Endothelial cell of hepatic sinusoid (primary cell): ENCODE results near the gene ME3.

ENCODE experiments used
- in situ Hi-C: cut with HindIII; loops from 2 replicates; pipeline ENCODE4 v1.10.0; 2017; ENCODE audit warnings: low sequenced_read_pairs

ME3 gene

DNA sequence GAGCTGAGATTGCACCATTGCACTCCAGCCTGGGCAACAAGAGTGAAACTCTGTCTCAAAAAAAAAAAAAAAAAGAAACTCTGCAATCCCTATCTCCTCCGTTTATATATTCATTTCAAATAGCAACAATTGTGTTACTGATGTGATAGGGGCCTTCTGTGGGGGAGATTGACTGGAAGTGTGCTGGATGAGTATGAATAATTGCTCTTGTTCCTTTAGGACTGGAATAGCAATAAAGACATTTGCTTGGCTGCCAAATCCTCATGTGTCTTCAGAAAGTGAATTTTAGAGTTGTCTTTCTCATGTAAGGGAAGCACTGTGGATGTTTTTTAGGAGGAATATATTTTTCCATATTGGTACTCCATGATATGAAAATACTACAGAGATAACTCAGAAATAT is 21.1 kb upstream of the ME3 start:
- in situ Hi-C loops = no loop called here

DNA sequence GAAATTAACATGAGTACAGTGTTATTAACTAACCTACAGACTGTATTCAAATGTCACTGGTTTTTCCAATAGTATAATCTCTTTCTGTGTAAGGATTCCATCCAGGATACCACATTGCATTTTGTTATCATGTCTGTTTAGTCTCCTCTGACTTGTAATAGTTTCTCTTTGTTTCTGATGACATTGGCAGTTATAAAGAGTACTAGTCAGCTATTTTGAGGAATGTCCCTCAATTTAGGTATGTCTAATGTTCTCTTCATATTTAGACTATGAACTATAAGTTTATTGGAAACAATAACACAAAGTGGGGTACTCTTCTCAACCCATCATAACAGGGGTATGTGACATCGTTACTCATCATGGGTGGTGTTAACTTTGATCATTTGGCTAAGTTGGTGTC is 20.3 kb upstream of the ME3 start:
- in situ Hi-C loops = no loop called here

GRCh38 chr11:86692317-86692716 is 19.9 kb upstream of the ME3 start:
- in situ Hi-C loops = no loop called here

DNA sequence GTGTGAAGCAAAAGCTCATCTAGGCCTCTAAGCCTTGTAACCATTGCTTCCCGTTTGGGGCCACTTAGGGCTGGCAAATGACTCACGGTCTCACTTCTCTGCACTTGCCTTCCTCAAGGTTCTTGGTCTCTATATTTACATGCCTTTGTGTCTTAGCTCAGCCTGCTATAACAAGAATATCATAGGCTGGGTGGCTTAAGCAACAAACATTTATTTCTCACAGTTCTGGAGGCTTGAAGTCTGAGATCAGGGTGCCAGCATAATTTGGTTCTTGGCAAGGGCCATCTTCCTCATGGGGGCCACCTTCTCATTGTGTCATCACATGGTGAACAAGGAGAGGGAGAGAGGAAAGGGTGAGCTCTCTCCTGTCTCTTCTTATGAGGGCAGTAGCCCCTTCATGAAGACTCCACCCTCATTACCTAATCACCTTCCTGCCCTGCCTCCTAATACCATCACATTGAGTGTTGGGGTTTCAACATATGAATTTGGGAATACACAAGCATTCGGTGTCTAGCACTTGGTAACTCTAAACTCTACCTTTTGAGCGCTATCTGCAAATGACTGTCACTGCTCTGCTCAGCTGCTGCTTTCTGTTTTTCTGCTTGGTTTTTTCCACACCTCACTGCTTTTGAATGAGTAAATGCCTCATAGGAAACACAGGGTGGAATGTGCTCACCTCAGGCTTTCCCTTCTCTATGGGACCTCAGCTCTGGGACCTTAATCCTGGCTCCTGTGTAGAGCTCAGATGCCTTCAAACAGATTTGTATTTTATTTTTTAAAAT is 16.2 kb upstream of the ME3 start:
- in situ Hi-C loops = no loop called here

DNA sequence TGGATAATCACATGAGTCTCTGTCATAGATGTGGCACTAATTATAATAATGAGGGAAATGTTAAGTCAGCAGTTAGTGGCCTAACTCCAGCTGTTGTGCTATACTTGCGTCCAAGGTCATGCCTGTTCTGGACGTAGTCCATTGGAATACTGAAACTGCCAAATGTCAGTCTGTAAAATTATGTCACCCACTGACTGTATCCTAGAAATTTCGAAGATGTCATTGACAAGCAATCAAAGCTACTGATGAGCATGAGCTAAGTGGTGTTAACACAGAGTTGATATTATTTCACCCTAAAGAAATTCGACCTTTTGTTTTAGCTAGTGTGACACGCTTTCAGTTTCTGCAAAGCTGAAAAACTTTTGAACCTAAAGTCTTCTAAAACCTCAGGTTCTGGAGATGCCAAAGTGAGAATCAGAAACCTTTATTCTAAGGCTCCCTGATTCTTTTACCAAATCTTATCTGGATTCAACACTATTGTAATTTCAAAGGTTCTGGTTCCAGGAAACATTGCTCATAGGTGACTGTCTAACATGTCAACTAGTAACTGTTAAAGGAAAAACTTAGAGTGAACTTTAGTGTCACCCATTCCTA is 14.9 kb upstream of the ME3 start:
- in situ Hi-C loops = no loop called here

DNA sequence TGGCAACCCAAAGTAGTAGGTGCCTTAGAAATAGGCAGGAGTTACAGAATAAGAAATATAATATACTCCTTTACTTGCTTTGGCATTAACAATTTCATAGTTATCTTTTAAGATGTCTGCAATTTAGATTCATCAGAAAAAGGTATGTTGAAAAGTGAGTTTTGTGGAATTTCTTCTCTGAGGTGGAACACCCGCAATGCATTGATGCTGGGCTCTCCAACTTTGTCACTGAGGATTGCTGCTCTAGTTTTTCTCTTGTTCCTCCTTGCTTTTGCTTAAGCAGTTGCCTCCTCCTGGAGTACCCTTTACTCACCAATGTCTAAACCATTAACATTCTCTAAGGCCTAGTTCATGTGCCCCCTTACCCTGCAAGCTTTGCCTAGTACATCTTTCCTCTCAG is 14.1 kb upstream of the ME3 start:
- in situ Hi-C loops = no loop called here

DNA sequence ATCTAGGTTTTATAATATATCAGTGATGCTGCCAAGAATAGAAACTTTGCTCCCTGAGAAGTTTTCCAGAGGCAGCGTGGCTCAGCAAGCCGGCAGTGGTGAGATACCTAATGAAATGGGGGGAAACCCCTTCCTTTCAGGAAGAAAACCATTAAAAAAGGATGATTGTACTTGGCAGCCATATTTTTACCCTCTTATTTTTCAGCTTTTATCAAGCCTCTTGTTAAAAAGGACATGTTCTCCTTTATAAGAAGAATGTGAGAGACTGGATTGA is 9.0 kb upstream of the ME3 start:
- in situ Hi-C loops = no loop called here

DNA sequence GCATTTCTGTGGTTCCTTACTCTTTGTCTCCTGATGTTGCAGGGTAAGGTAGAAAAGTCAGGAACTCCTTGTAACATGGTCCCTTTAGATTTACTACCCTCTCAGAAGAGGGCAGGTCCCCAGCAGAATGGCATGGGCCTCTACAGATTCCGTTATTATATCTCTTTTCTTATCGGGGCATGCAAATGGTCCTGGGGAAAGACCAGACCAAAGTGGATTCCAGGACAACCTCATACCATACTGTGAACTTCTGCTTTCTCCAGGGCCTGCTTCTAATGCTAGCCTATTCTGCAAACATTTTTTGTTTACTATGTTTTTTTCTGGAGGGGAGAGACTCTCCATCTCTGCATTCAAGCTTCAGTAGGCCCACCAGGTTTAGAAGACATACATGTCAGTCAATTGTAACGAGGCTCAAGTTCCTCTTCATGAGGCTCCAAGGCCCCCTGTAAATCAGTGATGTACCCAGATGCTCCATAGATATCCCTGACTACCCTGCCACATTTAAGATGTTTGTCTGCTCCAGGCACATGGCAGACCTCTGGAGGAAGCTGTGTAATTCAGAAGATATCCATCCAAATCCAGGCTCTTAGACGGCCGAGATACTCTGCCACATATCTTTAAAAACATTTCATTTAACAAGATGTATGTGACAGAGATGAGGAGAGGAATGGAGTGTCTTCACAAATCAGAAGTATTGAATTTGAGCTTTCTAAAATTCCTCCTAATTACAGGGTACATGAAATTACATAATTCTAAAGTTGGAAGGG is 8.5 kb upstream of the ME3 start:
- in situ Hi-C loops = no loop called here

DNA sequence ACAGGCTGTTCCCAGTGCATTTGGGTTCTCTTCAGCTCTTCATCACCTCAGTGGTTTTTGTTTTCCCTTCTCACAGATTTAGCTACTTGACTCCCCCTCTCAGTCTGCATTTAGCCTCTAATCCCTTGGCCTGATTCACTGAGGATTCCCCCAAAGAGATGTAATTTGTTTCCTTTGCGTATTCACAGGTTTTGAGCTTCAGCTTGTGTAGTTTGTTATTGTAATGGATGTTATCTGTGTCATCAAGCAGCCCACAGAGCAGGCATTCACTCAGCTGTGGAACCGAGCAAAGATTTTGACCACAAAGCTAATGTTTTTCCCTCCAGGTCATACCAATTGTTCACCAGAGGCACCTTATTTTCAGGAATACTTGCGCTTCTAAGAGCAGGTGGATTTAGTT is 6.4 kb upstream of the ME3 start:
- in situ Hi-C loops = loop anchor here (5.0 kb wide), 2 partner anchors 37 to 102 kb away; no protein-coding TSS in a partner anchor

DNA sequence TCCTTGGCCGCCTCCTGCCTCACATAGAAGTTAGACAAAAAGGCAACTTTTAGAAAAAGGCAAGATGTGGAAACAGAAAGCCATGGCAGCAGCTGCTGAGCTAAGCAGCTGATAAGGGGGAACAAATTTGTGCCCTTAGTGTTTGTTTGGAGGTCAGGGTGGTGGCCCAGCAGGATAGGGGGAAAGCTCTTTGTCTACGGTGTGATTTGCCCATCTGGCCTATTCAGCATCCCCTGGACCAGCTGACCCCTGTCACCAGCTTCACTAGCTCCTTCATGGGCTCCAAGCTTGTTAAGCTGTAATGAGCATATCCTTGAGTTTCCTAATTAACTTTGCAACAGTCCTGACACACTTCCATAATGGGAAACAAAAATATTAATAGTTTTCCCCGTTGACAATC is 5.9 kb upstream of the ME3 start:
- in situ Hi-C loops = loop anchor here (5.0 kb wide), 2 partner anchors 36 to 101 kb away; no protein-coding TSS in a partner anchor

- in situ Hi-C loops = loop anchor here (5.0 kb wide), 2 partner anchors 34 to 99 kb away; no protein-coding TSS in a partner anchor
Measured at GRCh38 chr11:86676533-86677154, 4.2 kb upstream of the ME3 start.

DNA sequence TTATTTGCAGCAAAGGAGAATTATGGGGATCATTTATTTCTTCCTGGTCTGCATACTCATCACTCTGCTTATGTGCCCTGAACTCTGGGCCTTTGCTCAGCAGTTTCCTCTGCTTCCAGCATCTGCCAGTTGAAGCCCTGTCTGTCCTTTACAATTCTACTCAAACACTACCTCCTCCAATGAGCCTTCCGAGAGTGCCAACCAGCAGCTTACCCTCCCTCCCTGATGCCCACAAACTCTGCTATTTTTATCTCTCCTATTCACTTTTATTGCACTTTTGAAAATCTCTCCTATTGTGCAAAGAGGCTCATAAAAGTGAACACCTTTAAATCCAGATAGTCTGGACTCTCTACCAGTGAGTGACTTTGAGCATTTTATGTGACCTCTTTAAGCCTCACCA is 3.6 kb upstream of the ME3 start:
- in situ Hi-C loops = loop anchor here (5.0 kb wide), 2 partner anchors 34 to 99 kb away; no protein-coding TSS in a partner anchor

DNA sequence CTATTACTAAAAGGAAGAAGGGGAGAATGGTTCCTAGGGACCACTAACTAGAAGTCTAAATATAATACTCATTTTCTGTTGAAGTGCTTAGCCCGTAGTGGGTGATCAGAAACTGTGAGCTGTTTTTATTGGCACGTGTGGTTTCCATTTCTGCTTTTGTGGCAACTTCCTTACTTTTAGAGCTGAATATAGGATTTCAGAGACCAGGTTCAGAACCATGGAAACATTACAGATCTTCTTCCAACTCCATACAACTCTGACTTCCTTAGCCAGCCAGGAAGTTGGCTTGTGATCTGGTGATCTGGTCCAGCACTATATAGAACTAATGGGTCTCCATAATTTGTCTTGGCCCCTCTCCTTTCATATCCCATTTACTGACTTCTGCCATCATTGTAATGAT is 2.6 kb upstream of the ME3 start:
- in situ Hi-C loops = loop anchor here (5.0 kb wide), 2 partner anchors 33 to 98 kb away; no protein-coding TSS in a partner anchor

GRCh38 chr11:86673872-86674750 is 1.7 kb upstream of the ME3 start:
- in situ Hi-C loops = no loop called here

DNA sequence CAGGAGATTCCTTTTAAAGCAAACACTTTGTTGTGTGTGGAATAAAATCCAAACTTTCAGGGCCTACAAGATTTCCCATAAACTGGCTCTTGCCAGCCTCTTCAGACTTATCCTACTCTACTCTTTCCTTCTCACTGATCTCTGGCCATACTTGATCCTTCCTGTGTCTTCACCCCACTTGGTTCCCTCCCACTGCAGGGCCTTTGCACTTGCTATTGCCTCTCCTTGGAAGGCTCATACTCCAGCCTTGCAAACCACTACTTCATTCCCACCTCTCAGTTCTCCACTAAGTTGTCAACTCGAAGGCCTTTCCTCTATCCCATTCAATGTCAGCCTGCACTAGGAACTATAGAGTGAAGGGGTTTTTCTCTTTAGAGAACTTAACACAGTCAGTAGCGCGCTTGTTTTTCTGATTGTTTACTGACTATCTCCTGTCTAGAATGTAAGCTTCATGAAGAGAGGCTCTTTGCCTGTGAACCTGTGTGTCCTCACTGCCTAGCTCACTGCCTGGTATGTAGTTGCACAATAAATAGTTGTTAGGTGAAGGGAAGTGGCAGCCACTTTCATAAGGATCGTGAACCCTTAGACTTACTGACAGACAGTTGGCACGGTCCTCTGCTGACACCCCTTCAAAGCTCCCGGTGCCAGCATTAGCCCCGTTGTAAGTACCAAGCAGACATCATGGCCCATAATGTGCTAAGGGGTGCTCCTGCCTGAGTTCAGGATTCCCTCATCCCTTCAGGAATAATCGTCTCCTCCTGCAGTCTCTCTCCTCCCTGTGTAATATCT is 833 bp upstream of the ME3 start:
- in situ Hi-C loops = no loop called here

- in situ Hi-C loops = no loop called here
Measured at GRCh38 chr11:86671531-86672006, 847 bp downstream of the ME3 start.

- in situ Hi-C loops = no loop called here
Measured at GRCh38 chr11:86670911-86671310, 1.5 kb downstream of the ME3 start.

DNA sequence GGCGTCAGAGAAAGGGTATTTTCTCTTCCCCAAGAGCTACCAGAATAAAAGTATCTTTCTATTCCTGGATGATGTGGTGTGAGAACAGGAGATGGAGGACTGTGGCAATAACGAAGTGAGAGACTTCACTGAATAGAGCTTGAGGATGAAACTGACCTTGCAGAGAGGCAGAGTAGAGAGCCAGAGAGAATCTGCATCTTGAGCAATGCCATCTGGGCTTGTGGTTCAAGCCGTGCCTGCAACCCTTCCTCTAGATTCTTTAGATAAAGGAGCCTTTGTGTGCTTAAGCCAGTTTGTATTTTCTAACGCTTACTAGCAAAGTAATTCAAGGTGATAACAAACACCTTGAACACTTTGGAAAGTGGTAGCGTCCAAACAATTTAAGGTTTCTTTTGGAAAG is 2.2 kb downstream of the ME3 start:
- in situ Hi-C loops = no loop called here

GRCh38 chr11:86669424-86669823 is 3.0 kb downstream of the ME3 start:
- in situ Hi-C loops = no loop called here

- in situ Hi-C loops = no loop called here
Measured at GRCh38 chr11:86668929-86669328, 3.5 kb downstream of the ME3 start.
